NCI-H446 (cell line): Measurements from ENCODE around the gene NADSYN1.
"Not testable (repeated sequence)": the region's sequence is repeated elsewhere in the genome, so short reads cannot be mapped to it uniquely, and the experiment has no call there.

ENCODE experiments used
- DNase-seq, 2 experiments: peaks; one replicate each; lab custom pipeline; 2025; lab: John Stamatoyannopoulos, UW

Gene NADSYN1

GRCh38 chr11:71453037-71453917 lies at the start of gene NADSYN1:
Gene NADSYN1 (plus strand): TSS chr11:71453203. CDS start chr11:71453297, 94 bp downstream.
- peak; percentile 87 to 96 for DNase-seq

GRCh38 chr11:71404209-71404608 lies 48.8 kb upstream of the NADSYN1 start:
- DNase-seq, result no peak

GRCh38 chr11:71406681-71407080 lies 46.3 kb upstream of the NADSYN1 start:
- DNase-seq, result no peak

- DNase-seq, result no peak
Measured at GRCh38 chr11:71407356-71407755, 45.6 kb upstream of the NADSYN1 start.

GRCh38 chr11:71408826-71409225 lies 44.2 kb upstream of the NADSYN1 start:
- no peak for DNase-seq

- DNase-seq, result no peak
Measured at GRCh38 chr11:71410363-71410966, 42.5 kb upstream of the NADSYN1 start.

GRCh38 chr11:71414645-71415044 lies 38.4 kb upstream of the NADSYN1 start:
- no peak for DNase-seq

- no peak for DNase-seq
Measured at GRCh38 chr11:71418643-71419042, 34.4 kb upstream of the NADSYN1 start.

GRCh38 chr11:71420455-71421241 lies 32.4 kb upstream of the NADSYN1 start:
- peak in 1 of 2 experiments; percentile 32 for DNase-seq

GRCh38 chr11:71421392-71421950 lies 31.5 kb upstream of the NADSYN1 start:
- no peak for DNase-seq

GRCh38 chr11:71422318-71422717 lies 30.7 kb upstream of the NADSYN1 start:
- DNase-seq, result not testable (repeated sequence)

- no peak for DNase-seq
Measured at GRCh38 chr11:71423181-71423790, 29.7 kb upstream of the NADSYN1 start.

- DNase-seq, result no peak
Measured at GRCh38 chr11:71425409-71425808, 27.6 kb upstream of the NADSYN1 start.

GRCh38 chr11:71425860-71426259 lies 27.1 kb upstream of the NADSYN1 start:
- no peak for DNase-seq

- no peak for DNase-seq
Measured at GRCh38 chr11:71426413-71426812, 26.6 kb upstream of the NADSYN1 start.

- peak in 1 of 2 experiments; percentile 18 for DNase-seq
Measured at GRCh38 chr11:71428861-71429435, 24.1 kb upstream of the NADSYN1 start.

- DNase-seq, result no peak
Measured at GRCh38 chr11:71429701-71430100, 23.3 kb upstream of the NADSYN1 start.

- DNase-seq, result no peak
Measured at GRCh38 chr11:71430166-71430565, 22.8 kb upstream of the NADSYN1 start.

GRCh38 chr11:71431271-71431670 lies 21.7 kb upstream of the NADSYN1 start:
- no peak for DNase-seq

GRCh38 chr11:71432761-71433647 lies 20.0 kb upstream of the NADSYN1 start:
- no peak for DNase-seq
